ENCODE measurements around the gene GRIN3B.

DNA sequence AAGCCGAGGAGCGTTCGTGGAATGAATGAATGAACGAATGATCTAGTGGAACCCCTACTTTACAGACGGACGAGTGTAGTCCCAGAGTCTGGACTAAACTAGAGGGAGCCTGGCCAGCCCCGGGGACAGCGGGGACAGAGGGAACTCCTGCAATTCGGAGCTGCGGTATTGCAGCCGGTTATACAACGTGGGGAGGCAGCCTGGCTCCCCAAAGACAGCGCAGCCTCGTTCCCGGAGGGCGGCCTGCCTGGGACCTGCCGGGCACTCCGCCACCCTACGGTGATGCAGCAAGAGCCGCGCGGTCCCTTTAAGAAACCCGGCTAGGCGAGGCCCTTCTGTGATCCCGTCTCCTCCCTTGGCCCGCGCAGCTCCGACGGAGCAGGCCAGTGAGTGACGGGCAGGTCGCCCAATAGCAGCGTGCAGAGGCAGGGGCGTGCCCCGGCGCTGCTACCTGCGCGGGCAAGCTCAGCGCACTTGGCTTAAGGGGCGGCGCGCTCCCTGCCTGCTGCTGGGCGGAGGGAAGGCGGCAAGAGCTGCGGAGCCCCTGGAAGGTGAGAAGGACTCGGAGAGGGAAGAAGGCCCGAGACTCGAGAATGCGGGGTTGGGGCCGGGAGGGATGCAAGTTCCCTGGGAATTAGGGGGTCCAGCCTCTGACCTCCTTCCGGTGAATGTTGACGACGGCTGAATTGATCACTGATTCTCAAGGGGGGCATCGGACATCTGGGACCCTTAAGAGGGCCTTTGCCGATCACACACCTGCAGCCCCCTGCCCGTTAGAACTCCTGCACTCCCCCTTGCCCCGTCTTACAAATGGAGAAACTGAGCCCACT lies 39.6 kb downstream of the GRIN3B start, which contains the start of gene ABCA7:
- TF ChIP-seq POLR2AphosphoS5 (IDR thresholded peaks at IDR 0.05; ENCODE audit: low read depth, low read length), result peak; percentile 62
- 0 out of 2 replicates have a peak, but pooled peaks have one; percentile 17 for TF ChIP-seq TAF1 (IDR thresholded peaks at IDR 0.05; ENCODE audit: low read depth, low read length)
- peak; percentile 79 for TF ChIP-seq POLR2A (IDR thresholded peaks at IDR 0.05; ENCODE audit: low read depth, low read length)

Measured in GM12891 (cell line).